Testis (tissue), 2 donors: ENCODE results near the gene MOV10.
"Not testable (repeated sequence)": the region's sequence is repeated elsewhere in the genome, so short reads cannot be mapped to it uniquely, and the experiment has no call there.

ENCODE experiments used
- CTCF ChIP-seq, 3 experiments: fragments of 450-650 bp in 2 of 3; fragments of 200-600 bp in 1 of 3; sonication (generic) in 1 of 3; IDR thresholded peaks; one replicate each; pipeline ENCODE4 v1.5.1; 2016 to 2019; ENCODE audit warnings: antibody characterized with exemption in 3 of 3, mild to moderate bottlenecking in 2 of 3, moderate library complexity in 1 of 3
- POLR2A ChIP-seq: fragments of 450-650 bp; IDR thresholded peaks from one replicate; pipeline ENCODE4 v1.6.1; 2017; ENCODE audit warnings: antibody characterized with exemption, mild to moderate bottlenecking, moderate library complexity

DNA sequence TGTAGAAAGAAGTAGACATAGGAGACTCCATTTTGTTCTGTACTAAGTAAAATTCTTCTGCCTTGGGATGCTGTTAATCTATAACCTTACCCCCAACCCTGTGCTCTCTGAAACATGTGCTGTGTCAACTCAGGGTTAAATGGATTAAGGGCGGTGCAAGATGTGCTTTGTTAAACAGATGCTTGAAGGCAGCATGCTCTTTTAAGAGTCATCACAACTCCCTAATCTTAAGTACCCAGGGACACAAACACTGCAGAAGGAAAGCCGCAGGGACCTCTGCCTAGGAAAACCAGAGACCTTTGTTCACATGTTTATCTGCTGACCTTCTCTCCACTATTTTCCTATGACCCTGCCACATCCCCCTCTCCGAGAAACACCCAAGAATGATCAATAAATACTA, 54.6 kb downstream of the MOV10 start:
- TF ChIP-seq CTCF (IDR thresholded peaks at IDR 0.05); POLR2A: not testable (repeated sequence)
